Sigmoid colon (tissue), 7 donors: ENCODE data around the gene JMJD4. TPM values are rescaled to one million over a fixed set of nuclear protein-coding genes. Genes with fewer than 3 reads are reported as not detected.

Experiments
- DNase-seq: peaks from one replicate; pipeline ENCODE4 v3.0.0-alpha.2; 2019
- H3K27ac ChIP-seq, 4 donors: fragments of 200-600 bp; sonication (generic); one replicate each; pipeline ENCODE4 v1.5.1; 2016 to 2019; ENCODE audit warnings: mild to moderate bottlenecking in 1 of 4
- H3K27me3 ChIP-seq, 3 donors: fragments of 200-600 bp; sonication (generic); one replicate each; pipeline ENCODE4 v1.5.1; 2019; ENCODE audit warnings: mild to moderate bottlenecking in 1 of 3
- H3K36me3 ChIP-seq, 4 donors: fragments of 200-600 bp; sonication (generic); one replicate each; pipeline ENCODE4 v1.5.1; 2016 to 2019
- H3K4me1 ChIP-seq, 4 donors: fragments of 200-600 bp; sonication (generic); one replicate each; pipeline ENCODE4 v1.5.1; 2017 to 2019
- H3K4me3 ChIP-seq, 4 donors: fragments of 200-600 bp; sonication (generic); one replicate each; pipeline ENCODE4 v1.5.1; 2017 to 2019; ENCODE audit warnings: mild to moderate bottlenecking in 2 of 4, moderate library complexity in 1 of 4
- H3K9me3 ChIP-seq, 4 donors: fragments of 200-600 bp in 3 of 4; sonication (generic) in 3 of 4; one replicate each; pipeline versions ENCODE4 v1.5.1 to v1.6.1; 2013 to 2019
- CTCF ChIP-seq, 4 experiments: fragments of 450-650 bp in 3 of 4; fragments of 200-600 bp in 1 of 4; IDR thresholded peaks; one replicate each; pipeline ENCODE4 v1.5.1; 2016 to 2019; ENCODE audit warnings: antibody characterized with exemption in 4 of 4, mild to moderate bottlenecking in 3 of 4, moderate library complexity in 2 of 4
- EP300 ChIP-seq, 4 donors: sonication (generic); formaldehyde crosslinking; IDR thresholded peaks; one replicate each; pipeline ENCODE4 v1.6.1; 2017; ENCODE audit warnings: antibody characterized with exemption in 4 of 4
- POLR2A ChIP-seq, 2 donors: fragments of 450-650 bp; IDR thresholded peaks; one replicate each; pipeline ENCODE4 v1.6.1; 2016; ENCODE audit warnings: antibody characterized with exemption in 2 of 2, mild to moderate bottlenecking in 2 of 2, moderate library complexity in 2 of 2
- POLR2AphosphoS5 ChIP-seq, 4 donors: sonication (generic); formaldehyde crosslinking; IDR thresholded peaks; one replicate each; pipeline ENCODE4 v1.6.1; 2017; ENCODE audit warnings: antibody characterized with exemption in 4 of 4
- WGBS, 2 donors: extraction: QIAGEN DNeasy Blood & Tissue Kit; methylation state at CpG; one replicate each; pipeline ENCODE4 v1.1.7; 2013; 5-methylcytosine and 5-hydroxymethylcytosine counted together
- intact Hi-C: fragments of 100-400 bp; cut with DNase I; formaldehyde crosslinking; loops from one replicate; pipeline ENCODE4 v1.15.1; 2023
- polyA plus RNA-seq, 3 donors: library from polyadenylated mRNA; stranded (reverse); fragments of 200-250 nt; gene quantifications; one replicate each; pipeline ENCODE4 v1.2.3, GENCODE V29; 2013
- total RNA-seq, 4 donors: library from RNA; depleted of rRNA; stranded (reverse); fragments of >200 nt; gene quantifications; one replicate each; pipeline ENCODE4 v1.1.0, GENCODE V29; 2016
- donor health status: healthy with polysubstance abuse.
- donor health status: Bipolar disorder and iron deficiency.
- donor health status: healthy.

Gene JMJD4
- total and polyA plus RNA-seq, 7 donors = 7.8 to 20.5 (median 13.8) TPM

- H3K9me3 ChIP-seq = no peaks in the 10 kb centered on the region
- no peak overlapping the region for H3K27ac ChIP-seq
- H3K27me3 ChIP-seq = no peaks in the 10 kb centered on the region
- no peak overlapping the region for H3K4me3 ChIP-seq
- H3K36me3 ChIP-seq = peaks cover 5 to 17% (median 13%) of the 10 kb centered on the region in 4 donors
- intact Hi-C loops = no loop called here
- 74 to 88% methylated on average over 11 of the region's 11 CpGs for WGBS, 2 donors
- no peak for DNase-seq
- H3K4me1 ChIP-seq = peaks cover 0 to 39% (median 29%) of the 10 kb centered on the region in 4 donors
- TF ChIP-seq EP300 (IDR thresholded peaks at IDR 0.05) = no peak
- TF ChIP-seq POLR2A (IDR thresholded peaks at IDR 0.05) = no peak
- no peak for TF ChIP-seq POLR2AphosphoS5 (IDR thresholded peaks at IDR 0.05)
- no peak for TF ChIP-seq CTCF (IDR thresholded peaks at IDR 0.05)
These were observed 1.8 kb upstream of the JMJD4 start for GRCh38 chr1:227736814-227737432.

GRCh38 chr1:227735539-227736285 lies 610 bp upstream of the JMJD4 start:
- DNase-seq = no peak
- H3K27me3 ChIP-seq = no peaks in the 10 kb centered on the region
- H3K36me3 ChIP-seq = peaks cover 8 to 19% (median 15%) of the 10 kb centered on the region in 4 donors
- no peaks in the 10 kb centered on the region for H3K9me3 ChIP-seq
- peaks cover 0 to 39% (median 33%) of the 10 kb centered on the region in 4 donors for H3K4me1 ChIP-seq
- 1 to 2% methylated on average over 31 of the region's 31 CpGs for WGBS, 2 donors
- H3K27ac ChIP-seq = peak overlapping the region; percentile 84 to 89 (median 88)
- TF ChIP-seq POLR2AphosphoS5 (IDR thresholded peaks at IDR 0.05) (no peak), CTCF (IDR thresholded peaks at IDR 0.05) (no peak), POLR2A (IDR thresholded peaks at IDR 0.05) (no peak), EP300 (IDR thresholded peaks at IDR 0.05) (no peak)
- H3K4me3 ChIP-seq = peak overlapping the region; percentile 72 to 97 (median 81)
- intact Hi-C loops = no loop called here

GRCh38 chr1:227734546-227734855 lies 601 bp downstream of the JMJD4 start:
- intact Hi-C loops = loop anchor here (5.0 kb wide), 1 partner anchor 348 kb away; the partner anchor contains the start of gene ARF1
- H3K9me3 ChIP-seq = no peaks in the 10 kb centered on the region
- 1 to 3% methylated on average over 10 of the region's 10 CpGs for WGBS, 2 donors
- H3K4me1 ChIP-seq = peaks cover 0 to 49% (median 42%) of the 10 kb centered on the region in 4 donors
- TF ChIP-seq EP300 (IDR thresholded peaks at IDR 0.05) (no peak), CTCF (IDR thresholded peaks at IDR 0.05) (no peak), POLR2A (IDR thresholded peaks at IDR 0.05) (no peak), POLR2AphosphoS5 (IDR thresholded peaks at IDR 0.05) (no peak)
- H3K27ac ChIP-seq = peak overlapping the region; percentile 84 to 89 (median 88)
- DNase-seq = no peak
- peak overlapping the region; percentile 72 to 97 (median 81) for H3K4me3 ChIP-seq
- H3K36me3 ChIP-seq = peaks cover 8 to 19% (median 15%) of the 10 kb centered on the region in 4 donors
- no peaks in the 10 kb centered on the region for H3K27me3 ChIP-seq

- Histone ChIP-seq H3K27me3 (no peaks in the 10 kb centered on the region), H3K4me1 (peaks cover 0 to 54% (median 47%) of the 10 kb centered on the region in 4 donors), H3K27ac (peak overlapping the region in 3 of 4 donors; percentile 84 to 89 (median 88)), H3K4me3 (peak overlapping the region; percentile 72 to 97 (median 81)), H3K36me3 (peaks cover 8 to 19% (median 13%) of the 10 kb centered on the region in 4 donors), H3K9me3 (no peaks in the 10 kb centered on the region)
- WGBS, 2 donors = 52 to 72% methylated on average over 23 to 24 of the region's 24 CpGs
- no peak for DNase-seq
- intact Hi-C loops = loop anchor here (5.0 kb wide), 1 partner anchor 348 kb away; the partner anchor contains the start of gene ARF1
- no peak for TF ChIP-seq EP300 (IDR thresholded peaks at IDR 0.05)
- no peak for TF ChIP-seq POLR2A (IDR thresholded peaks at IDR 0.05)
- TF ChIP-seq CTCF (IDR thresholded peaks at IDR 0.05) = no peak
- TF ChIP-seq POLR2AphosphoS5 (IDR thresholded peaks at IDR 0.05) = no peak
These were observed 1.2 kb downstream of the JMJD4 start for GRCh38 chr1:227733751-227734545.
